Left forelimb (tissue), 1 donor: ENCODE results near the gene PDE4D.
"Not testable (repeated sequence)": the region's sequence is repeated elsewhere in the genome, so short reads cannot be mapped to it uniquely, and the experiment has no call there.

Experiments used
- DNase-seq: peaks from one replicate; pipeline ENCODE4 v3.0.0-alpha.2; 2018; ENCODE audit warnings: low spot score

The PDE4D gene

GRCh38 chr5:59703789-59704188, 189.7 kb downstream of the PDE4D start:
- no peak for DNase-seq

GRCh38 chr5:59698207-59699178, 195.0 kb downstream of the PDE4D start:
- DNase-seq, result no peak

GRCh38 chr5:59694411-59694810, 199.1 kb downstream of the PDE4D start:
- DNase-seq, result no peak

- DNase-seq, result no peak
These were observed 199.8 kb downstream of the PDE4D start for GRCh38 chr5:59693492-59694309.

- DNase-seq, result no peak
These were observed 207.7 kb downstream of the PDE4D start for GRCh38 chr5:59685793-59686192.

- no peak for DNase-seq
These were observed 208.4 kb downstream of the PDE4D start for GRCh38 chr5:59685191-59685530.

- DNase-seq, result no peak
These were observed 208.9 kb downstream of the PDE4D start for GRCh38 chr5:59684388-59685190.

GRCh38 chr5:59683311-59683710, 210.2 kb downstream of the PDE4D start:
- DNase-seq, result no peak

- DNase-seq, result no peak
These were observed 211.0 kb downstream of the PDE4D start for GRCh38 chr5:59682542-59682941.

- no peak for DNase-seq
These were observed 214.6 kb downstream of the PDE4D start for GRCh38 chr5:59678943-59679342.

GRCh38 chr5:59674763-59675162, 218.8 kb downstream of the PDE4D start:
- no peak for DNase-seq

- DNase-seq, result no peak
These were observed 220.0 kb downstream of the PDE4D start for GRCh38 chr5:59673438-59674058.

- no peak for DNase-seq
These were observed 227.0 kb downstream of the PDE4D start for GRCh38 chr5:59666440-59667068.

- not testable (repeated sequence) for DNase-seq
These were observed 227.7 kb downstream of the PDE4D start for GRCh38 chr5:59665832-59666203.

GRCh38 chr5:59665086-59665831, 228.3 kb downstream of the PDE4D start:
- DNase-seq, result no peak

GRCh38 chr5:59661954-59662615, 231.4 kb downstream of the PDE4D start:
- DNase-seq, result no peak

GRCh38 chr5:59661311-59661710, 232.2 kb downstream of the PDE4D start:
- DNase-seq, result no peak

GRCh38 chr5:59660737-59661136, 232.8 kb downstream of the PDE4D start:
- DNase-seq, result no peak

GRCh38 chr5:59656351-59657254, 236.9 kb downstream of the PDE4D start:
- no peak for DNase-seq
